Measurements from ENCODE around the gene DHX9. TPM values are rescaled to one million over a fixed set of nuclear protein-coding genes. Genes with fewer than 3 reads are reported as not detected.

DHX9 gene
- total RNA-seq, 4 donors from 2014 or later: 79.5 to 104 (median 91.8) TPM

- TF ChIP-seq CTCF (IDR thresholded peaks at IDR 0.05): no peak
- TF ChIP-seq POLR2A (IDR thresholded peaks at IDR 0.05): no peak
- TF ChIP-seq EP300 (IDR thresholded peaks at IDR 0.05): no peak
- TF ChIP-seq POLR2AphosphoS5 (IDR thresholded peaks at IDR 0.05): no peak
- no peaks in the 10 kb centered on the region for H3K4me1 ChIP-seq
- H3K27me3 ChIP-seq: no peaks in the 10 kb centered on the region
- no peak overlapping the region for H3K27ac ChIP-seq
- ATAC-seq: no peak
- H3K9me3 ChIP-seq: no peaks in the 10 kb centered on the region
- H3K4me3 ChIP-seq: no peak overlapping the region
- peaks cover 8 to 100% of the 10 kb centered on the region in 2 donors for H3K36me3 ChIP-seq
Observed at GRCh38 chr1:182867861-182868260, 28.7 kb downstream of the DHX9 start.

DNA sequence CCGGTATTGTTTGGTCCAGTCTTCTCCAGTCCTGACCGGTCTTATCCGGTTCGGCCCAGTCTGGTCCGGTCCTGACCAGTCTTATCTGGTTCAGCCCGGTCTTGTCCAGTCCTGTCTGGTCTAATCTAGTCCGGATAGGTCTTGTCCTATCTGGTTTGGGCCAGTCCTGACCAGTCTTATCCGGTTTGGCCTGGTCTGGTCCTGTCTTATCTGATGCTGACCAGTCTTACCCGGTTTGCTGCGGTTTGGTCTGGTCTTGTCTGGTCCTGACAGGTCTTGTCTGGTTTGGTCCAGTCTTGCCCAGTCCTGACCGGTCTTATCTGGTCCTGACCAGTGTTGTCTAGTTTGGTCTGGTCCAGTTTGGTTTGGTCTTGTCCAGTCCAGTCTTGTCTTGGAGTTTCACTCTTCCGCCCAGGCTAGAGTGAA lies 30.1 kb downstream of the DHX9 start:
- Histone ChIP-seq H3K4me1 (no peaks in the 10 kb centered on the region), H3K27ac (no peak overlapping the region), H3K9me3 (no peaks in the 10 kb centered on the region), H3K27me3 (no peaks in the 10 kb centered on the region), H3K36me3 (peaks cover 9 to 100% of the 10 kb centered on the region in 2 donors), H3K4me3 (no peak overlapping the region)
- WGBS, 2 donors (ENCODE audit: low coverage in 1 of 2): 90 to 92% methylated on average over 5 to 9 of the region's 12 CpGs
- peak; percentile 22 for ATAC-seq
- no peak for TF ChIP-seq CTCF (IDR thresholded peaks at IDR 0.05)
- no peak for TF ChIP-seq POLR2AphosphoS5 (IDR thresholded peaks at IDR 0.05)
- TF ChIP-seq POLR2A (IDR thresholded peaks at IDR 0.05): no peak
- no peak for TF ChIP-seq EP300 (IDR thresholded peaks at IDR 0.05)

DNA sequence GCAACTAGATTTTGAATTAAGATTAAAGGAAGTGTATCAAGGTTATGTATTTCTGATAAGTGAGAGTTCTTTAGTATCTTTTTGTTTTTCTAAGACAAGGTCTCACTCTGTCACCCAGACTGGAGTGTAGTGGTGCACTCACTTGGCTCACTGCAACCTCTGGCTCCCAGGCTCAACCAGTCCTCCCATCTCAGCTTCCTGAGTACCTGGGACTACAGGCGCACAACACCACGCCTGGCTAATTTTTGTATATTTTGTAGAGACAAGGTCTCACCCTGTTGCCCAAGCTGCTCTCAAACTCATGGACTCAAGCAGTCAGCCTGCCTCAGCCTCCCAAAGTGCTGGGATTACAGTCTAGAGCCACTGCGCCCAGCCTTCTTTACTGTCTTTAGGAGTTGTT lies 33.7 kb downstream of the DHX9 start:
- WGBS, 2 donors (ENCODE audit: low coverage in 1 of 2): 100% methylated on average over 1 to 2 of the region's 3 CpGs
- Histone ChIP-seq H3K36me3 (peaks cover 21 to 100% of the 10 kb centered on the region in 2 donors), H3K9me3 (no peaks in the 10 kb centered on the region), H3K27me3 (no peaks in the 10 kb centered on the region), H3K27ac (no peak overlapping the region), H3K4me3 (no peak overlapping the region), H3K4me1 (no peaks in the 10 kb centered on the region)
- TF ChIP-seq POLR2AphosphoS5 (IDR thresholded peaks at IDR 0.05) (no peak), CTCF (IDR thresholded peaks at IDR 0.05) (no peak), EP300 (IDR thresholded peaks at IDR 0.05) (no peak), POLR2A (IDR thresholded peaks at IDR 0.05) (no peak)
- no peak for ATAC-seq

GRCh38 chr1:182875889-182876288 lies 36.7 kb downstream of the DHX9 start:
- H3K4me3 ChIP-seq: no peak overlapping the region
- peaks cover 30 to 100% of the 10 kb centered on the region in 2 donors for H3K36me3 ChIP-seq

More at GRCh38 chr1:182875889-182876288, 36.7 kb downstream of the DHX9 start:
- TF ChIP-seq EP300 (IDR thresholded peaks at IDR 0.05) (no peak), CTCF (IDR thresholded peaks at IDR 0.05) (no peak), POLR2AphosphoS5 (IDR thresholded peaks at IDR 0.05) (no peak)
- 68 to 82% methylated on average over 2 of the region's 2 CpGs for WGBS, 2 donors (ENCODE audit: low coverage in 1 of 2)
- Histone ChIP-seq H3K27ac (no peak overlapping the region), H3K4me1 (no peaks in the 10 kb centered on the region), H3K9me3 (no peaks in the 10 kb centered on the region), H3K27me3 (no peaks in the 10 kb centered on the region)
- ATAC-seq: no peak
